ENCODE measurements around the gene ATP2B2. TPM values are rescaled to one million over a fixed set of nuclear protein-coding genes. Genes with fewer than 3 reads are reported as not detected.

The ATP2B2 gene
- not detected in 2 replicates for total RNA-seq

DNA sequence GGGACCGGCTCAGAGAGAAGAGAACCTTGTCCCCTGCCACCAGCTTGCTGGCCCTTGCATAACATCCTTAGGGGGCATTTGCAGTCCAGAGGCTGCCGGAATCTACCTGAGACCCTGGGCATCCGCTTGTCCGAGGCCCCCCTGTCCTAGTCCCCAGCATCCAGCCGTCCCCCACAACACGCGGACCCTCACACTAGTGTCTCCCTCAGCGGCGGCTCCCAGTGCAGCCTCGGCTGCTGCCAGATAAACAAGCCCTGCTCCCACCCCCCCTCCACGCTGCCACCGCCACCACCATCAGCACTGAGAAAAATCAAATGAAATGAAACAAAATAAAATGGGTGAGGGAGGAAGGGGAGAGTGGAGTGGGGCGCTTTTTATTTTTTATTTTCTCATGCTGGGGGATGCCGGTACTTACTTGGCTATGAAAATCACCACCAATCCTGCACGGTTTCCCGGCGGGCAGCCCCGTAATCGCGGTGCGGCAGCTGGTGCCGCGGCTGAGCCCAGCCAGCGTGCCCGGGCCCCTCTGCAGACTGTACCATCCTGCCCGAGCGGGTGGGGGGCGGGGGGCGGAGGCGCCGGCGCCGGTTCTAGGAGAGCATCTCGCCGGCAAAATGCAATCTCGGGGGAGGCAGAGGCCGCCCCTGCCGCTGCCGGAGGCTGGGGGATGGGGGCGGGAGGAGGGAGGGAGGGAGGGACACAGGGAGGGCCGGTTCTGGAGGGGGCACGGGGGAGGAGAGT, at the start of gene ATP2B2:
Gene ATP2B2, minus strand, starts transcription at position 537 of the 741 bp plus-strand sequence. CDS start 56,043 bp downstream, outside the sequence.
- Histone ChIP-seq H3K27me3 (ENCODE audit: control insufficient read depth, insufficient read depth, low read length) (peaks cover 43% of the 10 kb centered on the region), H3K36me3 (ENCODE audit: control insufficient read depth, insufficient read depth, low read length) (no peaks in the 10 kb centered on the region), H3K4me3 (ENCODE audit: low read depth, low read length) (no peak within 1 kb of the TSS)
- no peak for DNase-seq (ENCODE audit: low read depth)
- TF ChIP-seq, protein P1, sequence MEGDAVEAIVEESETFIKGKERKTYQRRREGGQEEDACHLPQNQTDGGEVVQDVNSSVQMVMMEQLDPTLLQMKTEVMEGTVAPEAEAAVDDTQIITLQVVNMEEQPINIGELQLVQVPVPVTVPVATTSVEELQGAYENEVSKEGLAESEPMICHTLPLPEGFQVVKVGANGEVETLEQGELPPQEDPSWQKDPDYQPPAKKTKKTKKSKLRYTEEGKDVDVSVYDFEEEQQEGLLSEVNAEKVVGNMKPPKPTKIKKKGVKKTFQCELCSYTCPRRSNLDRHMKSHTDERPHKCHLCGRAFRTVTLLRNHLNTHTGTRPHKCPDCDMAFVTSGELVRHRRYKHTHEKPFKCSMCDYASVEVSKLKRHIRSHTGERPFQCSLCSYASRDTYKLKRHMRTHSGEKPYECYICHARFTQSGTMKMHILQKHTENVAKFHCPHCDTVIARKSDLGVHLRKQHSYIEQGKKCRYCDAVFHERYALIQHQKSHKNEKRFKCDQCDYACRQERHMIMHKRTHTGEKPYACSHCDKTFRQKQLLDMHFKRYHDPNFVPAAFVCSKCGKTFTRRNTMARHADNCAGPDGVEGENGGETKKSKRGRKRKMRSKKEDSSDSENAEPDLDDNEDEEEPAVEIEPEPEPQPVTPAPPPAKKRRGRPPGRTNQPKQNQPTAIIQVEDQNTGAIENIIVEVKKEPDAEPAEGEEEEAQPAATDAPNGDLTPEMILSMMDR (IDR thresholded peaks at IDR 0.05; ENCODE audit: insufficient read depth, low read length, poor library complexity, severe bottlenecking) = no peak

DNA sequence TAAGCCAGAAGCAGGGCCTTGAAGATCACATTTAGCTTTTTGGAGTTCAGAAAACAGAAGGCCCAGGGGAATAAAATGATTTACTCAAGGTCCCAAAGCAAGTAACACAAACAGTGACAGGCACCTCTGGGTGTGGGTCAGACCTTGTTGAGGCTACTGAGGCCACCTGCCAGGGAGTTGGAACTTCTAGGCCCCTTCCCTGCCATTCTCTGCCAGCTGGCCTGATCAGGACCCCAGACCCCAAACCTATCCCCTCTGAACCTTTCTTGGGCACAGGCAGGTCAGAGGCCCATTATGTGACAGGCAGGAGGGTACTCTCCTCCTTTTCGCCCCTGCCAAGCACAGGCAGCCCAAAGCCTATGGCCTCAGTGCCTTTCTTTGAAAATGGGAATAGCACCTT, 49.4 kb upstream of the ATP2B2 start:
- H3K36me3 ChIP-seq (ENCODE audit: control insufficient read depth, insufficient read depth, low read length) = no peaks in the 10 kb centered on the region
- H3K4me3 ChIP-seq (ENCODE audit: low read depth, low read length) = no peak overlapping the region
- H3K27me3 ChIP-seq (ENCODE audit: control insufficient read depth, insufficient read depth, low read length) = peaks cover 10% of the 10 kb centered on the region
- no peak for DNase-seq (ENCODE audit: low read depth)
- TF ChIP-seq, protein P1 (IDR thresholded peaks at IDR 0.05; ENCODE audit: insufficient read depth, low read length, poor library complexity, severe bottlenecking) = no peak

DNA sequence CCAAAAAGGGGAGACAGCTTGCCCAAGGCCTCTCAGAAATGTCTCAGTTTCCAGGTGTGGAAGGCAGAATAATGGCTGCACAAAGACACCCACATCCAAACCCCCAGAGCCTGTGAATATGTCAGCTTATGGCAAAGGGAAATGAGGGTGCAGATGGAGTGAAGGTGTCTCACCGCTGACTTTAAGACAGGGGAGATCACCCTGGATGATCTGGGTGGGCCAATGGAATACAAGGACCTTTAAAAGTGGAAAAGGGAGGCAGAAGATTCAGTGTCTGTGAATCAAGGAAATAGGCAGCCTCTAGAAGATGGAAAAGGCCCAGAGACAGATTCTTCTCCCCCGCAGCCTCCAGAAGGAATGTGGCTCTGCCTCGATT, 48.8 kb upstream of the ATP2B2 start:
- no peak for DNase-seq (ENCODE audit: low read depth)
- H3K4me3 ChIP-seq (ENCODE audit: low read depth, low read length) = no peak overlapping the region
- no peaks in the 10 kb centered on the region for H3K36me3 ChIP-seq (ENCODE audit: control insufficient read depth, insufficient read depth, low read length)
- TF ChIP-seq, protein P1 (IDR thresholded peaks at IDR 0.05; ENCODE audit: insufficient read depth, low read length, poor library complexity, severe bottlenecking) = no peak
- peaks cover 7% of the 10 kb centered on the region for H3K27me3 ChIP-seq (ENCODE audit: control insufficient read depth, insufficient read depth, low read length)

DNA sequence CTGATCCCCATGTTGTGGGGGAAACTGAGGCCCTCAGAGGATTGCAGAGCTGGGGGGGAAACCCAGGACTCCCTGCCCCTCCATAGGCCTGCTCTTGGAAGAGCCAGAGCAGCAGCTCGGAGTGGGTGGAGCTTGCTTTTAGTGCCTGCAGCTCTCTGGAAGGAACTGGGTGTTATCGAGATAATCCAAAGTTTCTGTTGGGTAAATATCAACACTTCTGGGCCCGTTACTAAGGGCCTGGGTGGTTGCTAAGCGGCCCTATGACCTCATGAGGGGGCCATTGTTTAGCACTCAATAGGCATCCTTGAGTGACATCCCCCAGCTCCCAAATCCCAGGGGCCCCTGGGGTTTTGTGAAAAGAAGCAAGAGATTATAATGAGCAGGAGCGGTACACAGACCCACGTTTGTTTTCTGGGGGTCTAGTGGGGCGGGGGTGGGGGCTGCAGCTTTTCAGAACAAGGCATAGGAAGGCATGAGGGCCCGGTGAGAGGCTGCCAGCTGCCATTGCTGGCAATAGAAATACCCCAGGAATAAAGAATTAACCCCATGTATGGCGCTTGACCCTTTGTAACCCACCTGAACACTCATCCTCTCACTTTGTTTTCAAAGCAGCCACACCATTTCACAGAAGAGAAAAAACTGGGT, 48.3 kb upstream of the ATP2B2 start:
- no peak for DNase-seq (ENCODE audit: low read depth)
- H3K27me3 ChIP-seq (ENCODE audit: control insufficient read depth, insufficient read depth, low read length) = peaks cover 5% of the 10 kb centered on the region
- no peak overlapping the region for H3K4me3 ChIP-seq (ENCODE audit: low read depth, low read length)
- TF ChIP-seq, protein P1 (IDR thresholded peaks at IDR 0.05; ENCODE audit: insufficient read depth, low read length, poor library complexity, severe bottlenecking) = no peak
- H3K36me3 ChIP-seq (ENCODE audit: control insufficient read depth, insufficient read depth, low read length) = no peaks in the 10 kb centered on the region

DNA sequence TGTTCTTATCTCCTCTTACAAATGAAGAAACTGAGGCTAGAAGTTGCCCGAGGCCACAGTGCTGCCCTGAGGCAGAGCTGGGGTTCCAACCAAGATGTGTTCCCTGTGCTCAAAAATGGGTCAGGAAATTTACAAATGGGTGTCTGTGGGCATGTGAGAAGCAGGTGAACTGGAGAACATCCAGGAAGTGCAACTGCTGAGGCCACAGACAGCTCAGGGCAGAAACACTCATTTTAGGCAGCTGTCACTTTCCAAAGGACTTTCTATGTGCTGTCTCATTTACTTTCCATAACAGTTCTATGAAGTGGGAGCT, 47.2 kb upstream of the ATP2B2 start:
- TF ChIP-seq, protein P1 (IDR thresholded peaks at IDR 0.05; ENCODE audit: insufficient read depth, low read length, poor library complexity, severe bottlenecking) = no peak
- Histone ChIP-seq H3K36me3 (ENCODE audit: control insufficient read depth, insufficient read depth, low read length) (no peaks in the 10 kb centered on the region), H3K4me3 (ENCODE audit: low read depth, low read length) (no peak overlapping the region), H3K27me3 (ENCODE audit: control insufficient read depth, insufficient read depth, low read length) (peaks cover 4% of the 10 kb centered on the region)
- no peak for DNase-seq (ENCODE audit: low read depth)
